Measurements from ENCODE around the gene PLEKHA1. TPM values are rescaled to one million over a fixed set of nuclear protein-coding genes. Genes with fewer than 3 reads are reported as not detected.

Gene PLEKHA1
- total RNA-seq, 2 donors from 2014 or later = 24.2 to 35.2 TPM

- no peaks in the 10 kb centered on the region for H3K4me1 ChIP-seq (replicated peaks)
- H3K27ac ChIP-seq = no peak overlapping the region
- H3K36me3 ChIP-seq = no peaks in the 10 kb centered on the region
- no peaks in the 10 kb centered on the region for H3K27me3 ChIP-seq (replicated peaks; ENCODE audit: insufficient read depth)
- intact Hi-C loops (cut with DNase I) = no loop called here
- no peaks in the 10 kb centered on the region for H3K9me3 ChIP-seq
- no peak for TF ChIP-seq POLR2A (IDR thresholded peaks at IDR 0.05)
- TF ChIP-seq POLR2AphosphoS5 (IDR thresholded peaks at IDR 0.05) = no peak
- TF ChIP-seq CTCF (IDR thresholded peaks at IDR 0.05) = no peak
- no peak for DNase-seq (ENCODE audit: low spot score)
- H3K4me3 ChIP-seq = no peak overlapping the region
- 80% methylated on average over 15 of the region's 15 CpGs for WGBS
Observed at GRCh38 chr10:122338609-122339441, 35.7 kb upstream of the PLEKHA1 start.

- no peak overlapping the region for H3K4me3 ChIP-seq
- WGBS = 37% methylated on average over 11 of the region's 11 CpGs
- no peaks in the 10 kb centered on the region for H3K4me1 ChIP-seq (replicated peaks)
- peak overlapping the region in 1 of 2 donors; percentile 32 for H3K27ac ChIP-seq
- TF ChIP-seq CTCF (IDR thresholded peaks at IDR 0.05) = no peak
- peak; percentile 64 for TF ChIP-seq POLR2AphosphoS5 (IDR thresholded peaks at IDR 0.05)
- H3K27me3 ChIP-seq (replicated peaks; ENCODE audit: insufficient read depth) = no peaks in the 10 kb centered on the region
- peak; percentile 76 for DNase-seq (ENCODE audit: low spot score)
- H3K36me3 ChIP-seq = no peaks in the 10 kb centered on the region
- H3K9me3 ChIP-seq = no peaks in the 10 kb centered on the region
- intact Hi-C loops (cut with DNase I) = loop anchor here (5.0 kb wide), 3 partner anchors 44 to 226 kb away; no protein-coding TSS in a partner anchor
Observed at GRCh38 chr10:122341141-122341810, 33.2 kb upstream of the PLEKHA1 start.

GRCh38 chr10:122342293-122343134 lies 32.0 kb upstream of the PLEKHA1 start:
- 53% methylated on average over 8 of the region's 8 CpGs for WGBS
- peak; percentile 28 for DNase-seq (ENCODE audit: low spot score)
- H3K27ac ChIP-seq = no peak overlapping the region
- intact Hi-C loops (cut with DNase I) = loop anchor here (5.0 kb wide), 3 partner anchors 45 to 225 kb away; no protein-coding TSS in a partner anchor
- H3K4me1 ChIP-seq (replicated peaks) = no peaks in the 10 kb centered on the region
- H3K36me3 ChIP-seq = no peaks in the 10 kb centered on the region
- no peaks in the 10 kb centered on the region for H3K27me3 ChIP-seq (replicated peaks; ENCODE audit: insufficient read depth)
- no peak overlapping the region for H3K4me3 ChIP-seq
- peak; percentile 60 to 83 (median 80) for TF ChIP-seq CTCF (IDR thresholded peaks at IDR 0.05)
- no peak for TF ChIP-seq POLR2A (IDR thresholded peaks at IDR 0.05)
- peak; percentile 30 for TF ChIP-seq POLR2AphosphoS5 (IDR thresholded peaks at IDR 0.05)
- H3K9me3 ChIP-seq = no peaks in the 10 kb centered on the region

- Histone ChIP-seq H3K4me1 (replicated peaks) (no peaks in the 10 kb centered on the region), H3K36me3 (no peaks in the 10 kb centered on the region), H3K9me3 (no peaks in the 10 kb centered on the region), H3K27me3 (replicated peaks; ENCODE audit: insufficient read depth) (no peaks in the 10 kb centered on the region), H3K27ac (no peak overlapping the region), H3K4me3 (no peak overlapping the region)
- TF ChIP-seq CTCF (IDR thresholded peaks at IDR 0.05) (no peak), POLR2AphosphoS5 (IDR thresholded peaks at IDR 0.05) (no peak), POLR2A (IDR thresholded peaks at IDR 0.05) (no peak)
- intact Hi-C loops (cut with DNase I) = loop anchor here (5.0 kb wide), 3 partner anchors 46 to 224 kb away; no protein-coding TSS in a partner anchor
- WGBS = 82% methylated on average over 11 of the region's 11 CpGs
- no peak for DNase-seq (ENCODE audit: low spot score)
Observed at GRCh38 chr10:122343135-122343800, 31.2 kb upstream of the PLEKHA1 start.

Data from prostate gland (tissue), 2 donors.